HTR-8/SVneo (cell line): ENCODE data around the gene PTPN11.
"Not testable (repeated sequence)": the region's sequence is repeated elsewhere in the genome, so short reads cannot be mapped to it uniquely, and the experiment has no call there.

Source experiments
- DNase-seq: peaks from one replicate; pipeline ENCODE4 v3.0.0; 2011; ENCODE audit warnings: low spot score, mixed read lengths; ENCODE audit not compliant: insufficient read length
- FAIRE-seq: peaks from 2 replicates; lab custom pipeline; 2011; peaks lifted over from hg19 to GRCh38; lab: Jason Lieb, UNC

PTPN11 gene

DNA sequence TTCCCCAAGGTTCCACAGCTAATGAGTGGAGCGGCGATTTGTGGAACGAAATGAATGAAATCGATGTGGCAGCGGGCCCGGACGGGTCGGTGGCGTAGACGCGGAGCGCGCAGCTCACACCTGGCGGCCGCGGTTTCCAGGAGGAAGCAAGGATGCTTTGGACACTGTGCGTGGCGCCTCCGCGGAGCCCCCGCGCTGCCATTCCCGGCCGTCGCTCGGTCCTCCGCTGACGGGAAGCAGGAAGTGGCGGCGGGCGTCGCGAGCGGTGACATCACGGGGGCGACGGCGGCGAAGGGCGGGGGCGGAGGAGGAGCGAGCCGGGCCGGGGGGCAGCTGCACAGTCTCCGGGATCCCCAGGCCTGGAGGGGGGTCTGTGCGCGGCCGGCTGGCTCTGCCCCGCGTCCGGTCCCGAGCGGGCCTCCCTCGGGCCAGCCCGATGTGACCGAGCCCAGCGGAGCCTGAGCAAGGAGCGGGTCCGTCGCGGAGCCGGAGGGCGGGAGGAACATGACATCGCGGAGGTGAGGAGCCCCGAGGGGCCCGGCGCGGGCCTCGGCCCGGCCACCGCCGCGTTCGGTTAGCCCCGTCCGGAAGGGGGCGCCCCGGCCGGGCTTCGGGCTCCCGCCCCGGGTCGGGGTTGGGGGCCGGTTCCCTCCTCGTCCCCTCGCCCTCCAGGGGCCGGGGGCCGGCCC is at the start of gene PTPN11:
PTPN11 (plus strand) TSS at position 340 of the 689 bp plus-strand sequence; CDS start at position 505, 165 bp downstream.
- DNase-seq (peak; percentile 78), FAIRE-seq (peak; percentile 64)

DNA sequence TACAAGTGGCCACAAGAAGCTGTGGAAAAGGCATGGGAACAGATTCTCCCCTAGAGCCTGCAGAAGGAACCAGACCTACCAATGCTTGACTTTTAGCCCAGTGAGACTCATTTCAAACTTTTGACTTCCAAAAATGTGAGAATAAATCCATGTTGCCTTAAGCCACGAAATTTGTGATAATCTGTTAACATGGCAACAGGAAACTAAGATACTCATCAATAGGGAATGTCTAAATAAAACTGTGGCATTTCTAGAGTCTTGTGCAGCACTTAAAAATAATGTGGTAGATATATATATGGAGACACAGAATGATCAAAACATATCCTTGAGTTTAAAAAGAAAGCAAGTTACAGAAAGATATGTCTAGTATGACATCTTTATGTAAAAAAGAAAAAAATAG is 48.5 kb upstream of the PTPN11 start:
- DNase-seq (no peak), FAIRE-seq (no peak)

DNA sequence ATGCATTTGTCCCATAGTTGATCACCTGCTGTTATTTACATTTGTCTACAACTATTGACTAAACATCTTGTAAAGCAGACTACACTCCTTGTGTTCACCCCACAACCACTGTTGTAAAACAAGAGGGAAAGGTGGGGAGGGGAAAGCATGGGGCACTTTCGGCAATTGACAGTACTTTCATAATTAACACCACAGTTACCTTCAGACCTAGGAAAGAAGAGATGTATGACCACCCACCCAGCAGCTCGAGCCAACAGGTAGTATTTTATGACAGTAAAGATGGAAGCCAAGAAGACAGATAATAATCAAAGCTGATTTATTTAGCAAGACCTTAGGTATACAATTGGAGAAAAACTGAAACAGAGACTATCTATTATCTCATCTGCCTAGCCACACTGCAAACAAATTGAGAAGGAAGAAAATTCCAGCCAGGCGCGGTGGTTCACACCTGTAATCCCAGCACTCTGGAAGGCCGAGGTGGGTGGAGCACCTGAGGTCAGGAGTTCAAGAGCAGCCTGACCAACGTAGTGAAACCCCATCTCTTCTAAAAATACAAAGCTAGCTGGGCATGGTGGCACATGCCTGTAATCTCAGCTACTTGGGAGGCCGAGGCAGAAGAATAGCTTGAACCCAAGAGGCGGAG is 47.8 kb upstream of the PTPN11 start:
- no peak for FAIRE-seq

DNA sequence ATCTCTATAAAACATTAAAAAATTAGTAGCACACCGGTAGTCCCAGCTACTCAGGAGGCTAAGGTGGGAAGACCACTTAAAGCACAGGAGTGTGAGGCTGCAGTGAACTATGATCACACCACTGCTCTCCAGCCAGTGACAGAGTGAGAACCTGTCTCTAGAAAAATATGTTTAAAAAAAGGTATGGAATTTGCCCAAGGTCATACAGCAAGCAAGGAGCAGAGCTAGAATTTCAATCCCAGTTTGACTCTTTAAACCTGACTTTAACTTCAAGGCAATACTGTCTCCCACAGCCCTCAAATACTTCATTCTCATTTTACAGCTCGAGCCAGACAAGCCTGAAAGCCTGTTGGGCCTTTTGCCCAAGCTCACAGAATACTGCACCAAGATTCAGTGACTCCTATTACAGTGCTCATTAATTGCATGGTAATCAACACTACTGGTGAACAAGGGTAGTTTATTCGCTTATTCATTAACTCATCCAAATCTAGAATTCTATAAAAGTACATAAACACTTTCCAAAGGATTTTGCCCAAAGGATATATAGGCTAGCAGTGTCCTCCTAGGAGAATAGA is 44.5 kb upstream of the PTPN11 start:
- no peak for FAIRE-seq

More for the DNA sequence above, 47.8 kb upstream of the PTPN11 start:
- DNase-seq: no peak

DNA sequence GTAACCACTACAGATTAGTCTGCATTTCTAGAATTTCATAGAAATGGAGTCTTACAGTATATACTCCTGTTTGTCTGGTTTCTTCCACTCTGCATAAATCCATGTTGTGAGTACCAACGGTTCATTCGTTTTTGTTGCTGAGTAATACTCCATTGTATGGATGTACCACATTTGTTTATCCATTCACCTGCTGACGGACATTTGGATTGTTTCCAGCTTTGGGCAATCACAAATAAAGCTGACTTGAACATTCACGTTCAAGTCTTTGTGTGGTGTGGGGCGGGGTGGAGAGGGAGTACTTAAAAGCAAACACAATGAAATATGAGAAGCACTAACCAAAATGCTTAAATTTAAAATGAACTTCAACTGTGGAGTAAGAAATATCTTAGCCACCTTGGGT is 43.6 kb upstream of the PTPN11 start:
- DNase-seq: no peak
- FAIRE-seq: no peak

More for the DNA sequence above, 44.5 kb upstream of the PTPN11 start:
- no peak for DNase-seq

DNA sequence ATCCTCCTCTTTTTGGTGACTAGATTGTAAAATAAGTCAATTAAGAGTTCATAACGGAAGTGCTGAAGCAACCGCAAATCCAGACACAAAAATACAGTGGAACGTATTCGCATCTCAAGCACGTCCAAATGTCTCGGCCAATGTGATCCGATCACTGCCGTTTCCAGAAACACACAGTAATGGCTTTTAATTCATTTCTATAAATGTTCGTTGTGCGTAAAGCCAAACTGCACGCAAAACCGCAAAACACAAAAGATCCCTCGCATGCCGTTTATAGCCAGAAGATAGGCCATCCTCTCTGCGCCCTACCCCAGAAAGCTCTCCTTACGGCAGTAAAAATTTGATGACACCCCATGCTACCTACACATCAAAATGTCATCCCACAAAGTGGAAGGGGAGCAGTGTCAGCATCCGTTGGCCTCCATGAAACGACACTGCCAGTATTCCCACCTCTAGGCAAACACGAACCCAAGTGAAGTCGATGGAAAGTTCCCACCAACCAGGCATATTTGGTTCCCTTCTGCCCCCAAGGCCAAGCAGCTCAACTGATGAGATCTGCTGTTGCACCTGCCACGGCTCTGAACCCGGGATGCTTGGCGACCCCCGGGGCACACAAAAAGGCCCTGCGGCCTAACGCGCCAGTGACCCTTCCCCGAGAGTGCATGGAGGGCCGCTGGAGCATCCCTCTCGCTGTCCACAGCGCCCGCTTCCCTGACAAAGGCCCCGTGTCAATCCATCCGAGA is 37.9 kb upstream of the PTPN11 start:
- FAIRE-seq (no peak), DNase-seq (no peak)

DNA sequence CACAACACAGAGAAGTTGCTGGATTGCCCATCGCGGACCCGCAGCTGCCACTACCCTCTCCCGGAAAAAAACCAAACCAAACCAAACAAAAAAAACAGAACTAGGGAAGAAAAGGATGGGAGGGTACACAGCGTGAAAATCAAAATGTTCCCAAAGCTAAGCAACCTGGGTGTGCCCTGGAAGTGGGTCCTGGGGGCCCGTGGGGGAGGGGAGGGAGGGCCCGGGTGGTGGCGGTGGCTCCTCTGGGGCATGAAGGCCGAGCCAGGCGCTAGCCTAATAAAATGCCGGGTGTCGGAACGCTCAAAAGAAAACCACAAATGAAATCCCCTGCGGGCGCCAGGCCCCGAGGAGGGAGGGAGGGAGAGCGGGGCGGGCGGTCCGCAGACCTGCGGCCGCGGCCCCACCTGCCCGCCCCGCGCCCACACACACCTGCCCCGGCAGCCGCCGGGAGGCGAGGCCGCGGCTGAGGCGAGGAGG is 37.3 kb upstream of the PTPN11 start:
- FAIRE-seq: no peak
- DNase-seq: peak; percentile 17

DNA sequence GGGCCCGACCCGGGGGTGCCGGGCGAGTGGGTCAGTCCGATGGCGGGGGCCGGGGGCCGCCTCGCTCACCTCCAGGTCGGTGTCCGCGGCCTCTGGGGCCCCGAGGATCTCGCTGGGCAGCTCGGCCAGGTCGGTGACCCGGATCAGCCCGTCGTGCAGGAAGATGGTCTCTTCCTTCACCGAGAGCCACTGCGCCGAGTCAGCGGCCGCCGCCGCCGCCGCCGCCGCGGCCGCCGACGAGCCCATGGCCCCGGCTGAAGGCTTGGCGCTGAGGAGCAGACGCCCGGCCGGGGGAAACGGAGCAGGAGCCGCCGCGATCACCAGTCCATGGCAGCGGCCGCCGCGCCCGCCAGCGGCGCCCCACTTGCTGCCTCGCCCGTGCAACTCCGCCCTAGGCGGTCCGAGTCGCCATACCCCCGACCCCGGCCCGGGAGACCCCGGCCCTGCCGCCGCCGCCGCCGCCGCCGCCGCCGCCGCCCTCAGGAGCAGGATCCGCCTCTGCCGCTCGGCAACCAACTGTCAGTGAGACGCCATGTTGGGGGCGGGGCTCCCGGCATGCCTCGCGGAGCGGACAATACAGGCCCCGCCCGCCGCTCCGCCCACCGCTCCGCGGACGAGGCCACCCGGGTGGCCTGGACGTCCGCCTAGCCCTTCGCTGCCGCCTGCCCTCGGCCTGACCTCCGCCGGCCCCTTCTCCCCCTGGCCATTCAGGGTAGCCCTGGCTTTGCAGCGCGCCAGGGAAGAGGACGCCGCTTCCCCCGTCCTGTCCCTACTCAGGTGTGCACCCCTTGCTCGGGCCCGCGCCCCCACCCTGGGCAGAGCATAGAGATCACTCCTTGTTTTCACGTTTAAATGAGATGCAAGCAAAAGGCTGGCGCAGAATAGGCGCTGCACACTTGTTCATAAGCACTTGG is 36.6 kb upstream of the PTPN11 start, which contains the start of gene HECTD4:
HECTD4 (minus strand) TSS at position 549 of the 914 bp plus-strand sequence; CDS start at position 246, 303 bp downstream.
- FAIRE-seq (peak; percentile 89), DNase-seq (peak; percentile 97)

DNA sequence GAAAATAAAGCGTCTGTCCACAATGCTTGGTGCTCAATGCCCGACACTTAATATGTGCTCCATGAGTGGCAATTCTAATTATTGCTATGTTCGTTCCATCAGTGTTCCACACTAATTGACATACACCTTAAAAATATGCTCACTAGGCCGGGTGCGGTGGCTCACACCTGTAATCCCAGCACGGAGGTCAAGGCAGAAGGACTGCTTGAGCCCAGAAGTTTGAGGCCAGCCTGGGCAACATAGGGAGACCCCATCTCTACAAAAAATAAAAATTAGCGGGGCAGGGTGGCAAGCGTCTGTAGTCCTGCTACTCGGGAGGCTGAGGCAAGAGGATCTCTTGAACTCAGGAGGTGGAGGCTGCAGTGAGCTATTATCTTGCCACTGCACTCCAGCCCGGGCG is 35.9 kb upstream of the PTPN11 start:
- no peak for FAIRE-seq
- DNase-seq: no peak

DNA sequence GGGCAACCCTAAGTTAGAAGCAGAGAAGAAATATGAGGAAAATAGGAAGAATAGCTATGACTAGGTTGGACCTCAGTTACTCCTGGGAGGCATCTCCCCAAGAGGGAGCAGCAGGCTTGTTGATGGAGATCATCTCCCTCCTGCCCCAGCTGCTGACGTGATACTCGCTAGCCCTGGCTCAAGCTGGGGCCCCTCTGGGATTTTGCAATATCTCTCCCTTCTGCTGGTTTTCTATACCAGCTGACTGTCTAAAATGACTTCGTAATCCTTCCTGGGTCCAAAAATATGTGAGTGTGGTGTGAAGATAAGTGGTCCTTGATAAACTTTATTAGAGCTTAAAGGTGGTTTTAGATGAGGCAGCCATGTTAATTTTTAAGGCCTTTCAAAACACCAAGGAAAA is 32.0 kb upstream of the PTPN11 start:
- no peak for DNase-seq
- no peak for FAIRE-seq

DNA sequence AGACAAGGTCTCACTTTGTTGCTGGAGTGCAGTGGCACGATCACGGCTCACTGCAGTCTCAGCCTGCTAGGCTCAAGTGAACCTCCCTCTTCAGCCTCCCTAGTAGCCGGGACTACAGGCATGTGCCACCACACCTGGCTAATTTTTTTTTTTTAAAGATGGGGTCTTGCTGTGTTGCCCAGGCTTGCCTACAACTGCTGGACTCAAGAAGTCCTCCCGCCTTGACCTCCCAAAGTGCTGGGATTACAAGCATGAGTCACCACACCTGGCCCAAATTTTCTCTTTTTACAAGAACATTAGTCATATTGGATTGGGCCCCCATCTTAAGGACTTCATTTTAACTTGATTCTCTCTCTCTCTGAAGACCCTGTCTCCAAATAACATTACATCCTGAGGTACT is 29.5 kb upstream of the PTPN11 start:
- FAIRE-seq (no peak), DNase-seq (no peak)

DNA sequence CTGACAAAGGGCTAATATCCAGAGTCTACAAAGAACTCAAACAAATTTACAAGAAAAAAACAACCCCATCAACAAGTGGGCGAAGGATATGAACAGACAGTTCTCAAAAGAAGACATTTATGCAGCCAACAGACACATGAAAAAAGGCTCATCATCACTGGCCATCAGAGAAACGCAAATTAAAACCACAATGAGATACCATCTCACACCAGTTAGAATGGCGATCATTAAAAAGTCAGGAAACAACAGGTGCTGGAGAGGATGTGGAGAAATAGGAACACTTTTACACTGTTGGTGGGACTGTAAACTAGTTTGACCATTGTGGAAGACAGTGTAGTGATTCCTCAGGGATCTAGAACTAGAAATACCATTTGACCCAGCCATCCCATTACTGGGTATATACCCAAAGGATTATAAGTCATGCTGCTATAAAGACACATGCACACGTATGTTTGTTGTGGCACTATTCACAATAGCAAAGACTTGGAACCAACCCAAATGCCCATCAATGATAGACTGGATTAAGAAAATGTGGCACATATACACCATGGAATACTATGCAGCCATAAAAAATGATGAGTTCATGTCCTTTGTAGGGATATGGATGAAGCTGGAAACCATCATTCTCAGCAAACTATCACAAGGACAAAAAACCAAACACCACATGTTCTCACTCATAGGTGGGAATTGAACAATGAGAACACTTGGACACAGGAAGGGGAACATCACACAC is 28.7 kb upstream of the PTPN11 start:
- FAIRE-seq, DNase-seq: not testable (repeated sequence)

DNA sequence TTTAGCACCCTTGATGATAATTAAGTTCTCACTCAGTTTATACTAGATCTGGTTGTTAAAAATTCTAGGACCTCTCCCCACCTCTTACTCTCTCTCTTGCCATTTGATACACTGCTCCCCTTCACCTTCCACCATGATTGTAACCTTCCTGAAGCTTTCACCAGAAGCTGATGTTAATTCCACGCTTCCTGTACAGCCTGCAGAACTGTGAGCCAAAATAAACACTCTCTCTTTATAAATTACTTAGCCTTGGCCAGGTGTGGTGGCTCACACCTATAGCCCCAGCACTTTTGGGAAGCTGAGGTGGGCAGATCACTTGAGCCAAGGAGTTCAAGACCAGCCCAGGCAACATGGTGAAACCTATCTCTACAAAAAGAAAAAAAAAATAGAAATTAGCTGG is 25.4 kb upstream of the PTPN11 start:
- FAIRE-seq: no peak
- no peak for DNase-seq

DNA sequence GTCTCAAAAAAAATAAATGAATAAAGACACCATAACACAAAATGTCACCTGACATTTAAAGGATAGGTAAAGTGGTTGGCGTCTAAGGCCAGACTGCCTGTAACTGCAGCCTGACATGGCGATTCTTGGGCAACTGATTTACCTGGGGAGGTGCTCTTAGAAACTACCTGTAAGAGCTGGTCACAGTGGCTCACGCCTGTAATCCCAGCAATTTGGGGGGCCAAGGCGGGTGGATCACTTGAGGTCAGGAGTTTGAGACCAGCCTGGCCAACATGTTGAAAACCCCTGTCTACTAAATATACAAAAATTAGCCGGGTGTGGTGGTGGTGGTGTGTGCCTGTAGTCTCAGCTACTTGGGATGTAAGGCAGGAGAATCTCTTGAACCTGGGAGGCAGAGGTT is 17.7 kb upstream of the PTPN11 start:
- FAIRE-seq: no peak
- DNase-seq: no peak

DNA sequence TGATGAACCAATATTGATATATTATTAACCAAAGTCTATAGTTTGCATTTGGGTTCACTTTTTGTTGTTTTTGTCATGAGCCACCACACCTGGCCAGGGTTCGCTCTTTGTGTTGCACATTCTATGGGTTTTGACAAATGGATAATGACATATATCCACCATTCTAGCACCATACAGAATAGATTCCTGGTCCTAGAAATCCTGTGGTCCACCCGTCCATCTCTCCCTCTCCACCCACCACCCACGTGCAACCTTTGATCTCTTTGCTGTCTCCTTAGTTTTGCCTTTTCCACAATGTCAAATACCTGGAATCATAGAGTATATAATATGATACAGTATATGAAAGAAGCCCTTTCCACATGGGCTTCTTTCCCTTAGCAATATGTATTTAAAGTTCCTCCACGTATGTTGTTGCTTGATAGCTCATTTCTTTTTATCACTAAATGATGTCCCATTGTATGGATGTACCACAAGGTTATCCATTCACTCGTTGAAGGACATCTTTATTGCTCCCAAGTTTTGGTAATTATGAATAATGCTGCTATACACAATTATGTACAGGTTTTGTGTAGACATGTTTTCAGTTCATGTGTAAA is 16.7 kb upstream of the PTPN11 start:
- no peak for FAIRE-seq
- no peak for DNase-seq

DNA sequence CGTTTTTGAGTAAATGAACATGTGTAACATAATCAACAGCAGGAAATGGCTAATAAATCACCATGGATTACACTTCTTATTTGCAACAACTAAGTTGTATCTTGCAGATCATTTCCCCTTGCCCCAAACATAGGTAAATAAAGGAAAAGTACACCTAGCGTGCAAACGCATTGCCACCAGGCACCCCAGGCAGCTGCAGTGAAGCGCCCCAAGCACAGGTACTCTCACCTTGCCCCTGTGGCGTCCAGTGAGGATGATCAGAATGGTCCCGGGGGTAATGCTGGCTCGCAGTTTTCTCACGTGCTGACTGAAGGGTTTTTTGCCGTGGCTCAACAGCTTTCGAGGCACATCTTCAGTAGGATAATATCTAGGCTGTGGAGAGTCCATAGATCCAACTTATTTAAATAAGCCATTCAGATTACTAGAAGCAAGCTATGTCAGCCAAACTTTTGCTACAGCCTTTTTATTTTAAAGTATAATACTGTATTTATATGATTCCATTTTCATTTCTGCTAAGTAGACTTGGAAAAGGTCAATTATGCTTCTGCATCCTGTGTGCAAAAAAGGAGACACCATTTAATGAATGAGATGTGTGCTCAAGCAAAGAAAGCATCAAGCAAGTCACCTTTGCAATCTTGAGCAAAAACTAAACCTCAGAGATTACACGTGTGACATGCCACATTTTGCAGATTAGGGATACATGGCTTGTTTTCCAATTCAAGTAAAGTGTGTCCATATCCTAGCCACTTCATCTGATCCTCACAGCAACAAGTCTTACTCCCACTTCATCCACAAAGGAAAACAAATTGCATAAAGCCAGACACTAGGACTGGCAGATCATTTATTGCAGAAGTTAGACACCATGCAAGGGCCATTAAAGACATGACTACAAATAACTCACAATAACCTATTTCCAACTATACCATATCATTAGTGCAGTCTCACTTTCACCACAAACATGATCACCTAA is 11.9 kb upstream of the PTPN11 start:
- FAIRE-seq (no peak), DNase-seq (no peak)

DNA sequence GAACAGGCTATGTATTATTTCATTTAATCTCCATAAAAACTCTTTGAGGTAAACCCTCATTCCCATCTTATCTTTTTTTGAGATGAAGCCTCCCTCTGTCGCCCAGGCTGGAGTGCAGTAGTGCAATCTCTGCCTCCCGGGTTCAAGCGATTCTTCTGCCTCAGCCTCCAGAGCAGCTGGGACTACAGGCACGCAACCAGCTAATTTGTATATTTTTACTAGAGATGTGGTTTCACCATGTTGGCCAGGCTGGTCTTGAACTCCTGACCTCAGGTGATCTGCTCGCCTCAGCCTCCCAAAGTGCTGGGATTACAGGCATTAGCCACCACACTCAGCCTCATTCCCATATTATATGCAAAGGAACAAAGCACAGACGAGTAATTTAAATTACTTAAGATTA is 11.1 kb upstream of the PTPN11 start:
- FAIRE-seq, DNase-seq: not testable (repeated sequence)
